Epithelial cell of esophagus (primary cell): ENCODE results near the gene SSTR3.

Experiments used
- DNase-seq: peaks from one replicate; pipeline ENCODE4 v3.0.0; 2010; ENCODE audit warnings: low read depth
- H3K4me3 ChIP-seq: 2 replicates; pipeline ENCODE4 v1.5.1; 2011; ENCODE audit warnings: mild to moderate bottlenecking, low read length, control low read depth
- CTCF ChIP-seq: IDR thresholded peaks from 2 replicates; pipeline ENCODE4 v1.5.1; 2011; ENCODE audit warnings: low read depth, mild to moderate bottlenecking, low read length, control low read depth, inconsistent platforms; ENCODE audit not compliant: insufficient read depth; ENCODE audit errors: missing control alignments

The SSTR3 gene

GRCh38 chr22:37185646-37186227 is 26.5 kb downstream of the SSTR3 start:
- DNase-seq, result no peak
- no peak for TF ChIP-seq CTCF
- H3K4me3 ChIP-seq, result no peak overlapping the region

- no peak overlapping the region for H3K4me3 ChIP-seq
- no peak for DNase-seq
- no peak for TF ChIP-seq CTCF
These were observed 27.3 kb downstream of the SSTR3 start for GRCh38 chr22:37184816-37185541.

GRCh38 chr22:37184380-37184755 is 27.9 kb downstream of the SSTR3 start:
- H3K4me3 ChIP-seq, result no peak overlapping the region
- no peak for TF ChIP-seq CTCF
- DNase-seq, result no peak

GRCh38 chr22:37183432-37184379 is 28.6 kb downstream of the SSTR3 start:
- DNase-seq, result no peak
- no peak overlapping the region for H3K4me3 ChIP-seq
- no peak for TF ChIP-seq CTCF

GRCh38 chr22:37182949-37183245 is 29.4 kb downstream of the SSTR3 start:
- no peak overlapping the region for H3K4me3 ChIP-seq
- DNase-seq, result no peak
- TF ChIP-seq CTCF, result no peak

- no peak for TF ChIP-seq CTCF
- no peak overlapping the region for H3K4me3 ChIP-seq
- DNase-seq, result no peak
These were observed 30.0 kb downstream of the SSTR3 start for GRCh38 chr22:37182101-37182948.
